Loucy (cell line): ENCODE measurements around the gene DENND10.

Experiments
- EZH2phosphoT487 ChIP-seq: fragments of 200-600 bp; IDR thresholded peaks from 2 replicates; pipeline ENCODE4 v1.6.1; 2018; ENCODE audit warnings: antibody characterized with exemption, mild to moderate bottlenecking, moderate library complexity, borderline replicate concordance
- TF ChIP-seq, protein P1 (sequence below): fragments of 200-600 bp; sonication (generic); conservative IDR thresholded peaks from 2 replicates; pipeline ENCODE4 v1.5.1; 2014; ENCODE audit warnings: mild to moderate bottlenecking, antibody characterized with exemption, low read length

DNA sequence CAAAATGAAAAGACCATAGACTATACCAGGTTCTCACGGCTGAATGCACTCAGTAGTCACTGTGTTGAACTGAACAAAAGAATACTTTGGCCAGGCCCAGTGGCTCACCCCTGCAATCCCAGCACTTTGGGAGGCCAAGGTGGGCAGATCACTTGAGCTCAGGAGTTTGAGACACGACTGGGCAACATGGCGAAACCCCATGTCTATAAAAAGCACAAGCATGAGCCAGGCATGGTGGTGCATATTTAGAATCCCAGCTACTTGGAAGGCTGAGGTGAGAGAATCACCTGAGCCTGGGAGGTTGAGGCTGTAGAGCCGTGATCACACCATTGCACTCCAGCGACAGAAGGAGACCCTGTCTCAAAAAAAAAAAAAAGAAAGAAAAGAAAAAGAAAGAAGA lies 49.1 kb downstream of the DENND10 start:
- TF ChIP-seq, protein P1, sequence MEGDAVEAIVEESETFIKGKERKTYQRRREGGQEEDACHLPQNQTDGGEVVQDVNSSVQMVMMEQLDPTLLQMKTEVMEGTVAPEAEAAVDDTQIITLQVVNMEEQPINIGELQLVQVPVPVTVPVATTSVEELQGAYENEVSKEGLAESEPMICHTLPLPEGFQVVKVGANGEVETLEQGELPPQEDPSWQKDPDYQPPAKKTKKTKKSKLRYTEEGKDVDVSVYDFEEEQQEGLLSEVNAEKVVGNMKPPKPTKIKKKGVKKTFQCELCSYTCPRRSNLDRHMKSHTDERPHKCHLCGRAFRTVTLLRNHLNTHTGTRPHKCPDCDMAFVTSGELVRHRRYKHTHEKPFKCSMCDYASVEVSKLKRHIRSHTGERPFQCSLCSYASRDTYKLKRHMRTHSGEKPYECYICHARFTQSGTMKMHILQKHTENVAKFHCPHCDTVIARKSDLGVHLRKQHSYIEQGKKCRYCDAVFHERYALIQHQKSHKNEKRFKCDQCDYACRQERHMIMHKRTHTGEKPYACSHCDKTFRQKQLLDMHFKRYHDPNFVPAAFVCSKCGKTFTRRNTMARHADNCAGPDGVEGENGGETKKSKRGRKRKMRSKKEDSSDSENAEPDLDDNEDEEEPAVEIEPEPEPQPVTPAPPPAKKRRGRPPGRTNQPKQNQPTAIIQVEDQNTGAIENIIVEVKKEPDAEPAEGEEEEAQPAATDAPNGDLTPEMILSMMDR = no peak
- no peak for TF ChIP-seq EZH2phosphoT487
